ENCODE data around the gene DMTF1. TPM values are rescaled to one million over a fixed set of nuclear protein-coding genes. Genes with fewer than 3 reads are reported as not detected.
A peak's percentile ranks its signal among the peaks of the same experiment; 100 is the strongest.

Gene DMTF1
- total RNA-seq, 1 experiment from 2014 or later: 79.7 TPM

- H3K4me3 Mint-ChIP-seq (ENCODE audit: unreplicated experiment): peak overlapping the region; percentile 82
- H3K9me3 Mint-ChIP-seq (ENCODE audit: unreplicated experiment): no peaks in the 10 kb centered on the region
- POLR2A ChIA-PET: interaction anchor here (0.6 to 8.5 kb wide), 13 partner anchors 10 to 254 kb away, joined by 3 to 154 read pairs (median 13); partner anchors contain the start of genes CROT, ELAPOR2 and TMEM243
- TF ChIP-seq CTCF (IDR thresholded peaks at IDR 0.05; ENCODE audit: unreplicated experiment): no peak
- no TSS peak for BruUV-seq (replicated peaks)
- no peaks in the 10 kb centered on the region for H3K27me3 Mint-ChIP-seq (ENCODE audit: insufficient read depth, unreplicated experiment)
- intact Hi-C loops (cut with micrococcal nuclease): loop anchor here (5.0 to 10.0 kb wide), 3 partner anchors 86 to 194 kb away; partner anchors contain the start of genes CROT and ELAPOR2
- peaks cover 7% of the 10 kb centered on the region for H3K36me3 Mint-ChIP-seq (ENCODE audit: insufficient read depth, unreplicated experiment)
- CTCF ChIA-PET: interaction anchor here (0.6 to 7.9 kb wide), 10 partner anchors 8 to 266 kb away, joined by 3 to 129 read pairs (median 5); partner anchors contain the start of gene ELAPOR2
- DNase-seq (ENCODE audit: unreplicated experiment): no peak
- peak overlapping the region; percentile 98 for H3K27ac Mint-ChIP-seq (ENCODE audit: low read depth, unreplicated experiment)
- peaks cover 13% of the 10 kb centered on the region for H3K4me1 Mint-ChIP-seq (ENCODE audit: insufficient read depth, unreplicated experiment)
Observed at GRCh38 chr7:87151002-87151728, 1.1 kb upstream of the DMTF1 start.

GRCh38 chr7:87151729-87152111 lies 533 bp upstream of the DMTF1 start:
- ChIA-PET POLR2A (interaction anchor here (0.6 to 8.5 kb wide), 17 partner anchors 9 to 251 kb away, joined by 3 to 154 read pairs (median 13); partner anchors contain the start of genes CROT, ELAPOR2 and TMEM243), CTCF (interaction anchor here (0.6 to 7.9 kb wide), 11 partner anchors 9 to 266 kb away, joined by 3 to 129 read pairs (median 5); no protein-coding TSS in a partner anchor)
- DNase-seq (ENCODE audit: unreplicated experiment): no peak
- Mint-ChIP-seq H3K9me3 (ENCODE audit: unreplicated experiment) (no peaks in the 10 kb centered on the region), H3K4me1 (ENCODE audit: insufficient read depth, unreplicated experiment) (peaks cover 13% of the 10 kb centered on the region), H3K36me3 (ENCODE audit: insufficient read depth, unreplicated experiment) (peaks cover 7% of the 10 kb centered on the region), H3K27me3 (ENCODE audit: insufficient read depth, unreplicated experiment) (no peaks in the 10 kb centered on the region), H3K4me3 (ENCODE audit: unreplicated experiment) (peak overlapping the region; percentile 82), H3K27ac (ENCODE audit: low read depth, unreplicated experiment) (peak overlapping the region; percentile 98)
- no peak for TF ChIP-seq CTCF (IDR thresholded peaks at IDR 0.05; ENCODE audit: unreplicated experiment)
- intact Hi-C loops (cut with micrococcal nuclease): loop anchor here (2.0 to 10.0 kb wide), 4 partner anchors 67 to 193 kb away; partner anchors contain the start of genes CROT, ELAPOR2 and TMEM243
- BruUV-seq (replicated peaks): TSS peak; percentile 86

- Mint-ChIP-seq H3K4me1 (ENCODE audit: insufficient read depth, unreplicated experiment) (peaks cover 18% of the 10 kb centered on the region), H3K4me3 (ENCODE audit: unreplicated experiment) (peak overlapping the region; percentile 82), H3K36me3 (ENCODE audit: insufficient read depth, unreplicated experiment) (peaks cover 12% of the 10 kb centered on the region), H3K9me3 (ENCODE audit: unreplicated experiment) (no peaks in the 10 kb centered on the region), H3K27ac (ENCODE audit: low read depth, unreplicated experiment) (peak overlapping the region; percentile 98), H3K27me3 (ENCODE audit: insufficient read depth, unreplicated experiment) (no peaks in the 10 kb centered on the region)
- ChIA-PET CTCF (interaction anchor here (0.7 to 7.9 kb wide), 13 partner anchors 13 to 563 kb away, joined by 3 to 129 read pairs (median 3); partner anchors contain the start of gene TMEM243), POLR2A (interaction anchor here (0.7 to 8.5 kb wide), 25 partner anchors 8 to 960 kb away, joined by 3 to 154 read pairs (median 4); partner anchors contain the start of genes CROT, DBF4, ELAPOR2 and SLC25A40)
- DNase-seq (ENCODE audit: unreplicated experiment): peak; percentile 37
- intact Hi-C loops (cut with micrococcal nuclease): loop anchor here (2.0 to 10.0 kb wide), 4 partner anchors 66 to 192 kb away; partner anchors contain the start of genes CROT, ELAPOR2 and TMEM243
- no peak for TF ChIP-seq CTCF (IDR thresholded peaks at IDR 0.05; ENCODE audit: unreplicated experiment)
- TSS peak; percentile 47 for BruUV-seq (replicated peaks)
Observed at GRCh38 chr7:87152897-87153641, 816 bp downstream of the DMTF1 start.
